ENCODE measurements around the gene SPATS2L.

DNA sequence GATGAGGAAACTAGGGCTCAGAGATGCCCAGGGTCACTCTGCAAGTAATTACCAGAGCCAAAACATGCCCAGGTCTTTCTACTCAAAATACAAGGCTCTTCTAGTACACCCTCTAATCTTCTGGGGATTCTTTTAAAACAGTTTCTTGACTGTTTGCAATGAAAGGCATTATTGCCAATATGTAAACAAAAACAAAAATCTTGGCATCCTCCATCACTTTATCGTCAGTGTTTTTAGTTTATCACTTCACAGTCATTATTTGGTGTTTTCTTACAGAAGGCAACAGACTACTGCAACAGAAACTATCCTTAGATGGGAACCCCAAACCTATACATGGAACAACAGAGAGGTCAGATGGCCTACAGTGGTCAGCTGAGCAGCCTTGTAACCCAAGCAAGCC is 132.4 kb downstream of the SPATS2L start:
- no peak for TF ChIP-seq POLR2A (IDR thresholded peaks at IDR 0.05)
- TF ChIP-seq, protein P1, sequence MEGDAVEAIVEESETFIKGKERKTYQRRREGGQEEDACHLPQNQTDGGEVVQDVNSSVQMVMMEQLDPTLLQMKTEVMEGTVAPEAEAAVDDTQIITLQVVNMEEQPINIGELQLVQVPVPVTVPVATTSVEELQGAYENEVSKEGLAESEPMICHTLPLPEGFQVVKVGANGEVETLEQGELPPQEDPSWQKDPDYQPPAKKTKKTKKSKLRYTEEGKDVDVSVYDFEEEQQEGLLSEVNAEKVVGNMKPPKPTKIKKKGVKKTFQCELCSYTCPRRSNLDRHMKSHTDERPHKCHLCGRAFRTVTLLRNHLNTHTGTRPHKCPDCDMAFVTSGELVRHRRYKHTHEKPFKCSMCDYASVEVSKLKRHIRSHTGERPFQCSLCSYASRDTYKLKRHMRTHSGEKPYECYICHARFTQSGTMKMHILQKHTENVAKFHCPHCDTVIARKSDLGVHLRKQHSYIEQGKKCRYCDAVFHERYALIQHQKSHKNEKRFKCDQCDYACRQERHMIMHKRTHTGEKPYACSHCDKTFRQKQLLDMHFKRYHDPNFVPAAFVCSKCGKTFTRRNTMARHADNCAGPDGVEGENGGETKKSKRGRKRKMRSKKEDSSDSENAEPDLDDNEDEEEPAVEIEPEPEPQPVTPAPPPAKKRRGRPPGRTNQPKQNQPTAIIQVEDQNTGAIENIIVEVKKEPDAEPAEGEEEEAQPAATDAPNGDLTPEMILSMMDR (IDR thresholded peaks at IDR 0.05), result no peak

All from prostate gland (tissue), 2 donors.